Measurements from ENCODE around the gene IL5. TPM values are rescaled to one million over a fixed set of nuclear protein-coding genes. Genes with fewer than 3 reads are reported as not detected.
"Not testable (repeated sequence)": the region's sequence is repeated elsewhere in the genome, so short reads cannot be mapped to it uniquely, and the experiment has no call there.

The IL5 gene
- total and polyA plus RNA-seq, 4 donors: not detected

DNA sequence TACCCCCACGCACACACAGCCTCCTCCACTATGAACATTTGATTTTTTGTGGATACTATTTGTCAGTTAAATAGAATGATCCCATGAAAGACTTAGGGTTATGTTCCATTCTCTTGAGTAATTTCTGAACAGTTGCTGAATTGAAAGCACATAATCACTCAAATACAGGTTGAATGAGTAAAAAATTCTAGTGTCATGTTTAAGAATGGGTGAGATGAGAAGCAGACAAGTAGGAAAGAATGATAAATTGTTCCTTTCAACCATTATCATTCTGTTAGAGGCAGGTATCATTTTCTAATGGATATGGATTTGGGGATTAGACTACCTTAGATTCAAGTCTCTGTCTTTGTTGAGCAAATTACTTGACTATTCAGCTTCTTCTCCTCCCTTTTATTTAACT lies 32.8 kb upstream of the IL5 start:
- no peak overlapping the region for H3K27ac ChIP-seq (ENCODE audit: low read depth in 1 of 2, low read length in 2 of 2)
- no peaks in the 10 kb centered on the region for H3K9me3 ChIP-seq (ENCODE audit: control insufficient read depth in 4 of 4, low read length in 3 of 4)
- H3K4me1 ChIP-seq (ENCODE audit: control insufficient read depth in 4 of 4, insufficient read depth in 4 of 4, low read length in 3 of 4): no peaks in the 10 kb centered on the region
- no peak for DNase-seq (ENCODE audit: low spot score)
- no peak overlapping the region for H3K4me3 ChIP-seq (ENCODE audit: low read depth in 1 of 3, low read length in 3 of 3)
- peaks cover 1 to 30% (median 19%) of the 10 kb centered on the region in 4 donors for H3K36me3 ChIP-seq (ENCODE audit: control insufficient read depth in 4 of 4, insufficient read depth in 3 of 4, low read depth in 1 of 4, low read length in 3 of 4)
- H3K9ac ChIP-seq (ENCODE audit: low read depth in 1 of 2, low read length in 2 of 2): no peak overlapping the region
- TF ChIP-seq FOXA1 (IDR thresholded peaks at IDR 0.05) (no peak), ATF3 (IDR thresholded peaks at IDR 0.05) (no peak), JUND (IDR thresholded peaks at IDR 0.05) (no peak), FOXA2 (IDR thresholded peaks at IDR 0.05) (no peak), HNF4G (IDR thresholded peaks at IDR 0.05) (no peak), NR2F2 (IDR thresholded peaks at IDR 0.05) (no peak), SP1 (IDR thresholded peaks at IDR 0.05) (no peak), GABPA (IDR thresholded peaks at IDR 0.05 in 1 of 2, conservative IDR thresholded peaks at IDR 0.05 in 1 of 2) (no peak), YY1 (IDR thresholded peaks at IDR 0.05) (no peak), EGR1 (IDR thresholded peaks at IDR 0.05; ENCODE audit: low read depth in 2 of 2) (no peak), RXRA (IDR thresholded peaks at IDR 0.05) (no peak), RAD21 (IDR thresholded peaks at IDR 0.05) (no peak), HNF4A (conservative IDR thresholded peaks at IDR 0.05) (no peak), CTCF (IDR thresholded peaks at IDR 0.05; ENCODE audit: low read depth, low read length, missing input control) (no peak)
- TF ChIP-seq, protein P1, sequence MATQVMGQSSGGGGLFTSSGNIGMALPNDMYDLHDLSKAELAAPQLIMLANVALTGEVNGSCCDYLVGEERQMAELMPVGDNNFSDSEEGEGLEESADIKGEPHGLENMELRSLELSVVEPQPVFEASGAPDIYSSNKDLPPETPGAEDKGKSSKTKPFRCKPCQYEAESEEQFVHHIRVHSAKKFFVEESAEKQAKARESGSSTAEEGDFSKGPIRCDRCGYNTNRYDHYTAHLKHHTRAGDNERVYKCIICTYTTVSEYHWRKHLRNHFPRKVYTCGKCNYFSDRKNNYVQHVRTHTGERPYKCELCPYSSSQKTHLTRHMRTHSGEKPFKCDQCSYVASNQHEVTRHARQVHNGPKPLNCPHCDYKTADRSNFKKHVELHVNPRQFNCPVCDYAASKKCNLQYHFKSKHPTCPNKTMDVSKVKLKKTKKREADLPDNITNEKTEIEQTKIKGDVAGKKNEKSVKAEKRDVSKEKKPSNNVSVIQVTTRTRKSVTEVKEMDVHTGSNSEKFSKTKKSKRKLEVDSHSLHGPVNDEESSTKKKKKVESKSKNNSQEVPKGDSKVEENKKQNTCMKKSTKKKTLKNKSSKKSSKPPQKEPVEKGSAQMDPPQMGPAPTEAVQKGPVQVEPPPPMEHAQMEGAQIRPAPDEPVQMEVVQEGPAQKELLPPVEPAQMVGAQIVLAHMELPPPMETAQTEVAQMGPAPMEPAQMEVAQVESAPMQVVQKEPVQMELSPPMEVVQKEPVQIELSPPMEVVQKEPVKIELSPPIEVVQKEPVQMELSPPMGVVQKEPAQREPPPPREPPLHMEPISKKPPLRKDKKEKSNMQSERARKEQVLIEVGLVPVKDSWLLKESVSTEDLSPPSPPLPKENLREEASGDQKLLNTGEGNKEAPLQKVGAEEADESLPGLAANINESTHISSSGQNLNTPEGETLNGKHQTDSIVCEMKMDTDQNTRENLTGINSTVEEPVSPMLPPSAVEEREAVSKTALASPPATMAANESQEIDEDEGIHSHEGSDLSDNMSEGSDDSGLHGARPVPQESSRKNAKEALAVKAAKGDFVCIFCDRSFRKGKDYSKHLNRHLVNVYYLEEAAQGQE (IDR thresholded peaks at IDR 0.05): no peak
- TF ChIP-seq, protein P2, sequence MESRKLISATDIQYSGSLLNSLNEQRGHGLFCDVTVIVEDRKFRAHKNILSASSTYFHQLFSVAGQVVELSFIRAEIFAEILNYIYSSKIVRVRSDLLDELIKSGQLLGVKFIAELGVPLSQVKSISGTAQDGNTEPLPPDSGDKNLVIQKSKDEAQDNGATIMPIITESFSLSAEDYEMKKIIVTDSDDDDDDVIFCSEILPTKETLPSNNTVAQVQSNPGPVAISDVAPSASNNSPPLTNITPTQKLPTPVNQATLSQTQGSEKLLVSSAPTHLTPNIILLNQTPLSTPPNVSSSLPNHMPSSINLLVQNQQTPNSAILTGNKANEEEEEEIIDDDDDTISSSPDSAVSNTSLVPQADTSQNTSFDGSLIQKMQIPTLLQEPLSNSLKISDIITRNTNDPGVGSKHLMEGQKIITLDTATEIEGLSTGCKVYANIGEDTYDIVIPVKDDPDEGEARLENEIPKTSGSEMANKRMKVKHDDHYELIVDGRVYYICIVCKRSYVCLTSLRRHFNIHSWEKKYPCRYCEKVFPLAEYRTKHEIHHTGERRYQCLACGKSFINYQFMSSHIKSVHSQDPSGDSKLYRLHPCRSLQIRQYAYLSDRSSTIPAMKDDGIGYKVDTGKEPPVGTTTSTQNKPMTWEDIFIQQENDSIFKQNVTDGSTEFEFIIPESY (IDR thresholded peaks at IDR 0.05): no peak
- TF ChIP-seq, protein P3, sequence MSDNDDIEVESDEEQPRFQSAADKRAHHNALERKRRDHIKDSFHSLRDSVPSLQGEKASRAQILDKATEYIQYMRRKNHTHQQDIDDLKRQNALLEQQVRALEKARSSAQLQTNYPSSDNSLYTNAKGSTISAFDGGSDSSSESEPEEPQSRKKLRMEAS (IDR thresholded peaks at IDR 0.05): no peak
- WGBS: 95% methylated on average over 1 of the region's 1 CpG
- no peaks in the 10 kb centered on the region for H3K27me3 ChIP-seq (ENCODE audit: control insufficient read depth in 4 of 4, insufficient read depth in 4 of 4, low read length in 3 of 4)

- DNase-seq (ENCODE audit: low spot score): no peak
- TF ChIP-seq RAD21 (IDR thresholded peaks at IDR 0.05) (no peak), JUND (IDR thresholded peaks at IDR 0.05) (no peak), RXRA (IDR thresholded peaks at IDR 0.05) (no peak), HNF4G (IDR thresholded peaks at IDR 0.05) (no peak)
- TF ChIP-seq, protein P3 (IDR thresholded peaks at IDR 0.05): no peak
- H3K4me1 ChIP-seq (ENCODE audit: control insufficient read depth in 4 of 4, insufficient read depth in 4 of 4, low read length in 3 of 4): peaks cover 0 to 2% (median 0%) of the 10 kb centered on the region in 4 donors
- H3K27ac ChIP-seq (ENCODE audit: low read depth in 1 of 2, low read length in 2 of 2): no peak overlapping the region
- H3K9me3 ChIP-seq (ENCODE audit: control insufficient read depth in 4 of 4, low read length in 3 of 4): no peaks in the 10 kb centered on the region
- WGBS: 94% methylated on average over 1 of the region's 1 CpG
- no peaks in the 10 kb centered on the region for H3K27me3 ChIP-seq (ENCODE audit: control insufficient read depth in 4 of 4, insufficient read depth in 4 of 4, low read length in 3 of 4)
- H3K9ac ChIP-seq (ENCODE audit: low read depth in 1 of 2, low read length in 2 of 2): no peak overlapping the region
- H3K36me3 ChIP-seq (ENCODE audit: control insufficient read depth in 4 of 4, insufficient read depth in 3 of 4, low read depth in 1 of 4, low read length in 3 of 4): peaks cover 5 to 17% (median 16%) of the 10 kb centered on the region in 4 donors
- no peak overlapping the region for H3K4me3 ChIP-seq (ENCODE audit: low read depth in 1 of 3, low read length in 3 of 3)
Observed at GRCh38 chr5:132566657-132567056, 23.3 kb upstream of the IL5 start.

DNA sequence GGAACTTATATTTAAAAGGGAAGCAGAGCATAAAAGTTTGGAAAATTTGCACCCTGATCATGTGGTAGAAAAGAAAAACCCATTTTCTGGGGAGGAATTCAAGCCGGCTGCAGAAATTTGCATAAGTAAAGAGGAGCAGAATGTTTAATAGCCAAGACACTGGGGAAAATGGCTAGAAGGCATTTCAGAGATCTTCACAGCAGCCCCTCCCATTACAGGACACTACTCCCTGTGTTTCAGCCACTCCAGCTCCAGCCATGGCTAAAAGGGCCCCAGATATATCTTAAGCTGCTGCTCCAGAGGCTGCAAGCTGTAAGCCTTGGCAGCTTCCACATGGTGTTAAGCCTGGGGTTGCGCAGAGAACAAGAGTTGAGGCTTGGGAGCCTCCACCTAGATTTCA lies 21.2 kb upstream of the IL5 start:
- not testable (repeated sequence) for H3K4me1 ChIP-seq (ENCODE audit: control insufficient read depth in 4 of 4, insufficient read depth in 4 of 4, low read length in 3 of 4); H3K9ac ChIP-seq (ENCODE audit: low read depth in 1 of 2, low read length in 2 of 2); H3K9me3 ChIP-seq (ENCODE audit: control insufficient read depth in 4 of 4, low read length in 3 of 4); DNase-seq (ENCODE audit: low spot score); H3K4me3 ChIP-seq (ENCODE audit: low read depth in 1 of 3, low read length in 3 of 3); H3K27ac ChIP-seq (ENCODE audit: low read depth in 1 of 2, low read length in 2 of 2); H3K27me3 ChIP-seq (ENCODE audit: control insufficient read depth in 4 of 4, insufficient read depth in 4 of 4, low read length in 3 of 4)
- peaks cover 5 to 20% (median 19%) of the 10 kb centered on the region in 4 donors for H3K36me3 ChIP-seq (ENCODE audit: control insufficient read depth in 4 of 4, insufficient read depth in 3 of 4, low read depth in 1 of 4, low read length in 3 of 4)
- 98% methylated on average over 2 of the region's 2 CpGs for WGBS
